HG02870 (cell line): ENCODE measurements around the gene TRIM59.
A peak's percentile ranks its signal among the peaks of the same experiment; 100 is the strongest.

Source experiments
- ATAC-seq: cut with Tn5 transposase; IDR thresholded peaks from one replicate; pipeline ENCODE4 v1.9.1; 2021; ENCODE audit warnings: mild to moderate bottlenecking, moderate library complexity; ENCODE audit not compliant: unreplicated experiment

TRIM59 gene

GRCh38 chr3:160449636-160450598 lies at the start of gene TRIM59:
Gene TRIM59 (minus strand): TSS chr3:160449786. CDS start chr3:160439183, 10,603 bp downstream.
- peak; percentile 90 for ATAC-seq

DNA sequence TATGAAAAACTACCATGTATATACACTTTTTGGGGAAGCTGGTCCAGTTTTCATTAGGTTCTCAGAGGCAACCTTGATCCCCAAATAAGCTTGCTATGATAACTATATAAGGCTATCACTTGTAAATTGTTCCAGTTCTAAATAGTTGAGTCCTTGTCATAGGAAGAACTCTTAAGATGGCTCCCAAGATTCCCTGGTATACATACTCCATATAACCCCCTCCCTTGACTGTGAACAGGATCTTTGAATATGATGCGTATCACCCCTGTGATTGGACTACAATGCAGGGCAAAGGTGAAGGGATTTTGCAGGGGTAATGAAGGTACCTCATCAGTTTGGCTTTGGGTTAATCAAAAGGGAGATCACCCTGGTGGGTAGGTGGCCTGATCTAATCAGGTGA lies 48.6 kb upstream of the TRIM59 start:
- ATAC-seq, result no peak

DNA sequence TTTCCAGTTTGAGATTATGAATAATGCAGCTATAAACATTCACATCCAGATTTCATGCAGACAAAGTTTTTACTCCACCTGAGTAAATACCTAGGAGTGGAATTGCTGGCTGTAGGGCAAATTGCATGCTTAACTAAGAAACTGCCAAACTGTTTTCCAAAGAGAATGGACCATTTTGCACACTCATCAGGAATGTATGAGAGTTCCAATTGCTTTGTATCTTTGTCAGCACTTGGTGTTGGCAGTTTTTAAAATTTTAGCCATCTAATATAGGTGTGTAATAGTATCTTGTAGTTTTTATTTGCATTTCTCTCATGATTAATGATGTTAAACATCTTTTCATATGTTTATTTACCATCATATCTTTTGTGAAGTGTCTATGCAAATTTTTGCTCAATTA lies 40.6 kb upstream of the TRIM59 start:
- ATAC-seq, result no peak

- ATAC-seq, result no peak
Observed at GRCh38 chr3:160486459-160486869, 36.9 kb upstream of the TRIM59 start.

GRCh38 chr3:160482796-160483195 lies 33.2 kb upstream of the TRIM59 start:
- ATAC-seq, result no peak

DNA sequence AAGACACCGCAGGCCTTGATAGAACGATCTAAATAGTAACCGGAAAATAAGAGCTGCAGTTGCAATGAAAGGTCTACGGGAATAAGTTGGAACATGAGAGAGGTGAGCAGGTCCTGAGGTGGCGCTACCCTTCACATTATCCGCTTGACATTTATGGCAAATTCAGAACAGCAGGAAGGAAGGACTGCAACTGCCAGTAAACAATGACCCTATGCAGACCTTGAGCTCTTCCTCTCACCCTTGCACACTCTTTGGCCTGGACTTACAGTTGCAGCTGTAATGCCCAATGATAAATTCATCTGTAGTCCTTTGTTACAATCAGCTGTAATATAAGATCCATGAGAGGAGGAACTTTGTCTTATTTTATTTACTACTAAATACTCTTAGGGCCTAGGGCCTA lies 32.3 kb upstream of the TRIM59 start:
- no peak for ATAC-seq

GRCh38 chr3:160480931-160481330 lies 31.3 kb upstream of the TRIM59 start:
- no peak for ATAC-seq

- ATAC-seq, result no peak
Observed at GRCh38 chr3:160479376-160479775, 29.8 kb upstream of the TRIM59 start.

DNA sequence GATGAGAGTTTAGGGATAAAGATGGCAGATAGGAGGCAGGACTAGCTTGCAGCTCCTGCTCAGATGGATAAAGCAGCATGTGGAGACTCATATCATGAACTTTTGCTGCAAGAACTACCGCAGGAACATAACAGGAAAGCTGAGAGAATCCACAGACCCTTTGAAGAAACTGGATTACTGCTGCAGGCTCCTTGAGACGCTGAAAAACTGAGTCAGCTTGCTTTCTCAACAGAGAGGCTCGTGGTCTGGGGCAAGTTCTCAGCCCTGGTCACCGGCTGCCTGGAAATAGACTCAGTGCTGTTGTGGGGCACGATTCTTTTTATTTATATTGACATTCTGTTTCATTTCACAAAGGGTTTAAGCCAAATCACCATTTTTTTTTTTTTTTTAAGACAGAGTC lies 28.8 kb upstream of the TRIM59 start:
- no peak for ATAC-seq

- ATAC-seq, result no peak
Observed at GRCh38 chr3:160477750-160478149, 28.2 kb upstream of the TRIM59 start.

GRCh38 chr3:160475884-160476283 lies 26.3 kb upstream of the TRIM59 start:
- ATAC-seq, result no peak

DNA sequence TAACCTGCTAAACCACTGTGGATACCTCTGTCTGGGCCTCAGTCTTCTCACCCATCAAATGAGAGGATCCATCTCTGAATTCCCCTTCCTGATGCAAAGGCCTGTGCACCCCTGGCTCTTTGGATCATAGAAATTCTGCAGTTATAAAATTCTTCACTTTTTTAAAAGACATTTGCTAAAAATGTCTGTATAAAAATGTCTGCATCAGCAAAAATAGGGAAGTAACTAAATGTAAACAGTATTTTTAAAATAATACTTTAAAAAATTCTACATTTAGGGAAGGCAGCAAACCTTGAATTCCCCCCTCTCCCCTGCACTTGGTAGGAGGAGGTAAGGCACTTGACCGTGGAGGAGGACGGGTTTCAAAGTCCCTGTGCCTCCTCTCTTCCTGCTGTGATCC lies 25.6 kb upstream of the TRIM59 start:
- ATAC-seq, result no peak

DNA sequence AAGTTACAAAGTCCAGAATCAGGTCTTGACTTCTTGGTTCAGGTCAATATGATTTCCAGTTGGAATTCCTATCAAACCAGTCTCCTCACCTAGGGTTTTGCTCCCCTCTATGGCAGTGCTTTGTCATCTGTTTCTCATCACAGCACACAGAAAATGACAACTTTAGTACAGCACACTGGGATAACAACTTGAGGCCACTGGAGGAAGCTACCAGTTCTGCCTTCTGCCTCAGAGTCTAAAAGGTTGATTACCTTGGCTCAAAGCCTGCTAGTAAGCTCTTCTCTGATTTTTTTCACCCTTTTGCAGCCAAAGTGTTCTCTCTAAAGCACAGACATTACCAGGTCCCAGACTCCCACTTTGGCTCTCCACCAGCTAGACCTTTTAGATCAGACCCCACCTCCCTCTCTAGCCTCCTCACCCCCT lies 24.8 kb upstream of the TRIM59 start:
- no peak for ATAC-seq

GRCh38 chr3:160473978-160474377 lies 24.4 kb upstream of the TRIM59 start:
- no peak for ATAC-seq

GRCh38 chr3:160473221-160473620 lies 23.6 kb upstream of the TRIM59 start:
- no peak for ATAC-seq

GRCh38 chr3:160472344-160472743 lies 22.8 kb upstream of the TRIM59 start:
- ATAC-seq, result no peak

- no peak for ATAC-seq
Observed at GRCh38 chr3:160471892-160472291, 22.3 kb upstream of the TRIM59 start.

DNA sequence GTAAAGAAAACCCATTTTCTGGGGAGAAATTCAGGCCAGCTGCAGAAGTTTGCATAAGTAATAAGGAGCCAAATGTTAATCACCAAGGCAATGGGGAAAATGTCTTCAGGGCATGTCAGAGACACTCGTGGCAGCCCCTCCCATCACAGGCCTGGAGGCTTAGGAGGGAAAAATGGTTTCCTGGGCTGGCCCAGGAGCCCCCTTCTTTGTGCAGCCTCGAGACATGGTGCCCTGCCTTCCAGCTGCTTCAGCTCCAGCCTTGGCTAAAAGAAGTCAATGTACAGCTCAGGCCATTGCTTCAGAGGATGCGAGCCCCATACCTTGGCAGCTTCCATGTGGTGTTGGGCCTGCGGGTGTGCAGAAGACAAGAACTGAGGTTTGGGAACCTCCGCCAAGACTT lies 20.6 kb upstream of the TRIM59 start:
- ATAC-seq, result no peak

DNA sequence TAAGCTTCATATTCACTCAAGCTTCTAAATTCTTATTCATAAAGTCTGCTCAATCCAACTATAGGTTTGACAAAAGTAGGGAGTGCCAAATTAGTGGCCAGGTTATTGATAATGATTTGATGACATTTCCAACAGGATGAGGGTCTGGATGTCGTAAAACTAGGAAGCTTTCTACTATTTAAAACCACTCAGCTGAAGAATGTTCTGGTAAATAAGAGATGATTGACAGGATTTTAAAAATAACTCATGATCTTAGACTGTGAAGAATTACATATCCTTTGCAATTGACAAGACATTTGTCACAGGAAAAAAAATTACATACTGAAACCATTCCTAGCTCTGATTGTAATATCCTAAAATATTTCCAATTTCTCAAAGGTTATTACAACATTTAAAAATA lies 15.4 kb upstream of the TRIM59 start:
- no peak for ATAC-seq

DNA sequence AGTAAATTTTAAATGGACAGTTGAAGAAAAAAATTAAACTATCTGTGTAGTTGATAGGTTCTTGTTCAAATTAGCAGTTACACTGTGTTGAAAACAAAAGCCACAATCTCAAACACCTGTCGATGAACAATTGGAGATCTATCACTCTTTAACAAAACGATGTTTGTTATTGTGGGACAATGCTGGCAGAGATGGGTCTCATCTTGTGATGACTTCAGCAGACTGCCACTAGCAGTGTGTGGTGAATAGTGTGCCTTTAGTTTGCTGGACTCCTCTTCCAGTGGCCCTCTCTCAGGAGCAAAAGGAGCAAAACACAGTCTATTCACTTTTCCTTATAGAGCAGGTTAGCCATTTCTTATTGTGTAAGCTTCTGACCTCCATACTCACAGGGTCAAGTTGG lies 14.7 kb upstream of the TRIM59 start:
- ATAC-seq, result no peak

DNA sequence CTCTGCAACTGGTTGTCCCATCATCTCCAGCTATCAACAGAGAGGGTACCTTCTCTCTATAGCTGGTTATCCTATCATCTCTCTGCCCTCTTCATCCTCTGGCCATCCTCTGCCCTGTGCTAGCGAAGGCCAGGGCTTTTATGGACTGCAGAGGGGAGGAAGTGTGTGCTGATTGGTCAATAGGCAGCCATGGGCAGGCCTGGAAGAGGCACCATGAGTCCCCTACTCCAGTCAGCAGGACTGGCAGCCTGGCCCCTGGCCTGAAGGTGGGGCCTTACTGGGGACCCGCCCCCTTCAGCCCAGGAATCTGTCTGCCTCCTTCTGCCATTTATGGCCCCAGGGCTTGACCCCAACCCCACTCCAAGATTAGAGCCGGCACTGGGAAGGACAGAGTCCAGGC lies 10.4 kb upstream of the TRIM59 start:
- ATAC-seq, result no peak

- no peak for ATAC-seq
Observed at GRCh38 chr3:160459450-160459970, 9.9 kb upstream of the TRIM59 start.
